Left colon (tissue), 2 donors: ENCODE data around the gene DPH7. TPM values are rescaled to one million over a fixed set of nuclear protein-coding genes. Genes with fewer than 3 reads are reported as not detected.
"Not testable (repeated sequence)": the region's sequence is repeated elsewhere in the genome, so short reads cannot be mapped to it uniquely, and the experiment has no call there.

Source experiments
- ATAC-seq: fragments of 200-7000 bp; cut with Tn5 transposase; one replicate; pipeline ENCODE4 v1.9.1; 2020; ENCODE audit warnings: mild to moderate bottlenecking, moderate library complexity
- DNase-seq, 2 donors: peaks; one replicate each; pipeline ENCODE4 v3.0.0-alpha.2; 2020
- intact Hi-C, 2 donors: fragments of 100-400 bp; cut with DNase I in 1 of 2; cut with micrococcal nuclease in 1 of 2; formaldehyde crosslinking; loops; one replicate each; pipeline versions ENCODE4 v1.11.2 to v1.14.0; 2022; cut with DNase I, micrococcal nuclease
- total RNA-seq, 2 donors: library from RNA; stranded (reverse); fragmentation: NEBNext Ultra II Directional; extraction: Animal tissue kit (Norgen Biotek cat#: 25700); gene quantifications; one replicate each; pipeline ENCODE4 v1.2.1, GENCODE V29; 2021
- donor health status: DM: no; HTN: no; CAD: no.
- donor health status: DM: yes; HTN: yes; CAD: no.

Gene DPH7
- total RNA-seq, 2 donors from 2014 or later: 21.7 to 27.5 TPM

GRCh38 chr9:137532891-137533468 lies 45.7 kb downstream of the DPH7 start:
- DNase-seq, ATAC-seq, intact Hi-C loops: not testable (repeated sequence)

GRCh38 chr9:137531099-137531765 lies 47.5 kb downstream of the DPH7 start:
- DNase-seq: no peak
- intact Hi-C loops: no loop called here
- no peak for ATAC-seq

GRCh38 chr9:137530331-137530730 lies 48.4 kb downstream of the DPH7 start:
- DNase-seq (no peak), ATAC-seq (no peak)
- intact Hi-C loops: no loop called here

- intact Hi-C loops: no loop called here
- peak; percentile 32 for ATAC-seq
- DNase-seq: no peak
These were observed 53.8 kb downstream of the DPH7 start for GRCh38 chr9:137524981-137525317.

GRCh38 chr9:137524161-137524980 lies 54.4 kb downstream of the DPH7 start:
- no peak for DNase-seq
- ATAC-seq: no peak
- intact Hi-C loops: no loop called here

GRCh38 chr9:137522746-137523455 lies 55.8 kb downstream of the DPH7 start:
- ATAC-seq: no peak
- intact Hi-C loops: no loop called here
- no peak for DNase-seq

- ATAC-seq (no peak), DNase-seq (no peak)
- intact Hi-C loops: no loop called here
These were observed 57.2 kb downstream of the DPH7 start for GRCh38 chr9:137521405-137521985.

GRCh38 chr9:137520614-137521404 lies 57.9 kb downstream of the DPH7 start:
- no peak for DNase-seq
- intact Hi-C loops: no loop called here
- ATAC-seq: no peak

- intact Hi-C loops: no loop called here
- DNase-seq: no peak
- no peak for ATAC-seq
These were observed 59.2 kb downstream of the DPH7 start for GRCh38 chr9:137519553-137519952.

- DNase-seq, intact Hi-C loops, ATAC-seq: not testable (repeated sequence)
These were observed 59.9 kb downstream of the DPH7 start for GRCh38 chr9:137518661-137519459.

- intact Hi-C loops: no loop called here
- no peak for DNase-seq
- ATAC-seq: no peak
These were observed 62.4 kb downstream of the DPH7 start for GRCh38 chr9:137516144-137516917.

- intact Hi-C loops: no loop called here
- ATAC-seq (no peak), DNase-seq (no peak)
These were observed 63.4 kb downstream of the DPH7 start for GRCh38 chr9:137515338-137515724.

GRCh38 chr9:137514691-137515337 lies 63.9 kb downstream of the DPH7 start:
- intact Hi-C loops: no loop called here
- no peak for DNase-seq
- no peak for ATAC-seq

GRCh38 chr9:137513801-137514570 lies 64.7 kb downstream of the DPH7 start:
- DNase-seq (peak in 1 of 2 donors; percentile 36), ATAC-seq (peak; percentile 95)
- intact Hi-C loops: not testable (repeated sequence)

- ATAC-seq, DNase-seq, intact Hi-C loops: not testable (repeated sequence)
These were observed 65.6 kb downstream of the DPH7 start for GRCh38 chr9:137513136-137513535.
